Hepatocyte (in vitro differentiated cells): ENCODE results near the gene RSKR. TPM values are rescaled to one million over a fixed set of nuclear protein-coding genes. Genes with fewer than 3 reads are reported as not detected.

Experiments
- DNase-seq: peaks from one replicate; pipeline ENCODE4 v3.0.0-alpha.2; 2016; ENCODE audit warnings: low spot score
- H2AFZ ChIP-seq: fragments of 200-600 bp; sonication (generic); 2 replicates; pipeline ENCODE4 v1.6.0; 2016; ENCODE audit warnings: antibody characterized with exemption, mild to moderate bottlenecking
- H3K27ac ChIP-seq: fragments of 200-600 bp; sonication (generic); 2 replicates; pipeline ENCODE4 v1.5.1; 2016; ENCODE audit warnings: mild to moderate bottlenecking
- H3K27me3 ChIP-seq: fragments of 200-600 bp; sonication (generic); 2 replicates; pipeline ENCODE4 v1.6.1; 2016
- H3K36me3 ChIP-seq: fragments of 200-600 bp; sonication (generic); replicated peaks from 2 replicates; pipeline ENCODE4 v1.5.1; 2016; ENCODE audit warnings: low read depth; ENCODE audit not compliant: insufficient read depth
- H3K4me1 ChIP-seq: fragments of 200-600 bp; sonication (generic); 2 replicates; pipeline ENCODE4 v1.5.1; 2016; ENCODE audit warnings: mild to moderate bottlenecking, moderate library complexity; ENCODE audit not compliant: insufficient read depth
- H3K4me2 ChIP-seq: fragments of 200-600 bp; sonication (generic); 2 replicates; pipeline ENCODE4 v1.6.0; 2016
- H3K4me3 ChIP-seq: fragments of 200-600 bp; sonication (generic); 2 replicates; pipeline ENCODE4 v1.5.1; 2016; ENCODE audit warnings: mild to moderate bottlenecking
- H3K79me2 ChIP-seq: fragments of 200-600 bp; sonication (generic); 2 replicates; pipeline ENCODE4 v1.6.0; 2017; ENCODE audit warnings: mild to moderate bottlenecking
- H3K9me2 ChIP-seq: fragments of 200-600 bp; sonication (generic); replicated peaks from 2 replicates; pipeline ENCODE4 v1.6.0; 2017; ENCODE audit warnings: mild to moderate bottlenecking; ENCODE audit not compliant: insufficient read depth
- H3K9me3 ChIP-seq: fragments of 200-600 bp; sonication (generic); 2 replicates; pipeline ENCODE4 v1.5.1; 2016; ENCODE audit warnings: low read depth, mild to moderate bottlenecking
- H4K20me1 ChIP-seq: fragments of 200-600 bp; sonication (generic); 2 replicates; pipeline ENCODE4 v1.6.0; 2016; ENCODE audit warnings: mild to moderate bottlenecking; ENCODE audit not compliant: insufficient read depth, poor library complexity, severe bottlenecking
- EZH2 ChIP-seq: fragments of 200-600 bp; sonication (generic); IDR thresholded peaks from 2 replicates; pipeline ENCODE4 v1.6.1; 2016; ENCODE audit warnings: antibody characterized with exemption, mild to moderate bottlenecking, borderline replicate concordance
- EZH2phosphoT487 ChIP-seq: fragments of 200-600 bp; sonication (generic); IDR thresholded peaks from one replicate; pipeline ENCODE4 v1.6.1; 2018; ENCODE audit warnings: antibody characterized with exemption, mild to moderate bottlenecking, low read depth, moderate library complexity; ENCODE audit not compliant: unreplicated experiment, severe bottlenecking
- WGBS: methylation state at CpG from one replicate; pipeline ENCODE4 v1.1.6; 2016; ENCODE audit warnings: low lambda C conversion rate; ENCODE audit errors: missing lambda C conversion rate; 5-methylcytosine and 5-hydroxymethylcytosine counted together
- polyA plus RNA-seq: library from polyadenylated mRNA; unstranded; fragments of >200 nt; fragmentation: Nextera tagmentation; extraction: Ambion mirVana; gene quantifications from 2 replicates; pipeline ENCODE4 v1.2.1, GENCODE V29; 2016
- total RNA-seq: library from RNA; depleted of rRNA; stranded (reverse); fragments of >200 nt; gene quantifications from 2 replicates; pipeline ENCODE4 v1.2.3, GENCODE V29; 2014
- TF ChIP-seq, protein P1 (sequence below): fragments of 200-600 bp; sonication (generic); IDR thresholded peaks from 2 replicates; pipeline ENCODE4 v1.5.1; 2016; ENCODE audit warnings: antibody characterized with exemption, mild to moderate bottlenecking; ENCODE audit not compliant: poor library complexity

Gene RSKR
- total and polyA plus RNA-seq, 2 experiments from 2014 or later = 2.2 to 5.3 TPM

DNA sequence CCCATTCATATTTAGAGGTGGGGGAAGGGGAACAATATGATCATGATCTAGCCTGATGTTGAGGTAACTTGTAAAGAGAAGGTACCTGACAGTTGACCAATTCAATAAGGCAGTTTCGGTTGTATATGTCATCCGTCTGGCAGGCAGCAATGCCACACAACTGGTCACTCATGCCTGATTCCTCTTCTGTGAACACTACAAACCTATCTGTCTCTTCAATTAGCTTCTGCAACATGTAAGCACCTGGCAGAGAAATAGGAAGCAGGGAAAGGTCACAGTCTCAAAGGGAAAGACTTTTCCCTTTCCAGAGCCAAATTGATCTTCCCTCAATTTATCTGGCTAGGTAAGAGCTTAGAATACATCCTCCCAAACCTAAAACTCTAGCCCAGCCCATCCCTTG is 10.2 kb upstream of the RSKR start:
- Histone ChIP-seq H3K27me3 (no peaks in the 10 kb centered on the region), H3K27ac (no peak overlapping the region), H4K20me1 (no peaks in the 10 kb centered on the region), H3K4me1 (no peaks in the 10 kb centered on the region), H2AFZ (no peak overlapping the region), H3K4me2 (no peak overlapping the region), H3K9me2 (no peaks in the 10 kb centered on the region), H3K9me3 (no peaks in the 10 kb centered on the region), H3K79me2 (no peaks in the 10 kb centered on the region), H3K4me3 (no peak overlapping the region), H3K36me3 (no peaks in the 10 kb centered on the region)
- TF ChIP-seq EZH2phosphoT487 (no peak), EZH2 (no peak)
- TF ChIP-seq, protein P1, sequence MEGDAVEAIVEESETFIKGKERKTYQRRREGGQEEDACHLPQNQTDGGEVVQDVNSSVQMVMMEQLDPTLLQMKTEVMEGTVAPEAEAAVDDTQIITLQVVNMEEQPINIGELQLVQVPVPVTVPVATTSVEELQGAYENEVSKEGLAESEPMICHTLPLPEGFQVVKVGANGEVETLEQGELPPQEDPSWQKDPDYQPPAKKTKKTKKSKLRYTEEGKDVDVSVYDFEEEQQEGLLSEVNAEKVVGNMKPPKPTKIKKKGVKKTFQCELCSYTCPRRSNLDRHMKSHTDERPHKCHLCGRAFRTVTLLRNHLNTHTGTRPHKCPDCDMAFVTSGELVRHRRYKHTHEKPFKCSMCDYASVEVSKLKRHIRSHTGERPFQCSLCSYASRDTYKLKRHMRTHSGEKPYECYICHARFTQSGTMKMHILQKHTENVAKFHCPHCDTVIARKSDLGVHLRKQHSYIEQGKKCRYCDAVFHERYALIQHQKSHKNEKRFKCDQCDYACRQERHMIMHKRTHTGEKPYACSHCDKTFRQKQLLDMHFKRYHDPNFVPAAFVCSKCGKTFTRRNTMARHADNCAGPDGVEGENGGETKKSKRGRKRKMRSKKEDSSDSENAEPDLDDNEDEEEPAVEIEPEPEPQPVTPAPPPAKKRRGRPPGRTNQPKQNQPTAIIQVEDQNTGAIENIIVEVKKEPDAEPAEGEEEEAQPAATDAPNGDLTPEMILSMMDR = no peak
- DNase-seq = no peak
- WGBS = 94% methylated on average over 2 of the region's 2 CpGs

DNA sequence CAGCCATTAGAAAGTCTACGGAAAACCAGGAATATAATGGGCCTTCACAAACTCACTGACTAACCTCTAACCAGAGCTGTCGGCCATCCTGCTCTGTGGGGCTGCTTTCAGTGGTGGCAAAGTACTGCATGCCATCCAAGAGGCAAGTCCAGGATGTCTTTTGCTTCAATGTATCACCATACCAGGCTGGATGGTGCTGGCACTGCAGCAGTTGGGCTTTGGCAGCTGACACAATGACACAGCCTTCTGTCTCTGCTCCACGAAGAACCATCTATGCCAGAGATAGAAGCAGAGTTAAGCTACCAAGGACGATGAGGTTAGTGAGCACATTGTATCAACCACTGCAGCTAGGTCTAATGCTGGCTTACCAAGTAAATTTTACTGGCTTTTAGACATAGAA is 9.7 kb upstream of the RSKR start:
- TF ChIP-seq, protein P1 = no peak
- TF ChIP-seq EZH2phosphoT487 (no peak), EZH2 (no peak)
- Histone ChIP-seq H2AFZ (no peak overlapping the region), H4K20me1 (no peaks in the 10 kb centered on the region), H3K4me2 (no peak overlapping the region), H3K4me3 (no peak overlapping the region), H3K27me3 (no peaks in the 10 kb centered on the region), H3K27ac (no peak overlapping the region), H3K9me2 (no peaks in the 10 kb centered on the region), H3K9me3 (no peaks in the 10 kb centered on the region), H3K79me2 (no peaks in the 10 kb centered on the region), H3K36me3 (no peaks in the 10 kb centered on the region), H3K4me1 (no peaks in the 10 kb centered on the region)
- WGBS = 91% methylated on average over 4 of the region's 4 CpGs
- no peak for DNase-seq

DNA sequence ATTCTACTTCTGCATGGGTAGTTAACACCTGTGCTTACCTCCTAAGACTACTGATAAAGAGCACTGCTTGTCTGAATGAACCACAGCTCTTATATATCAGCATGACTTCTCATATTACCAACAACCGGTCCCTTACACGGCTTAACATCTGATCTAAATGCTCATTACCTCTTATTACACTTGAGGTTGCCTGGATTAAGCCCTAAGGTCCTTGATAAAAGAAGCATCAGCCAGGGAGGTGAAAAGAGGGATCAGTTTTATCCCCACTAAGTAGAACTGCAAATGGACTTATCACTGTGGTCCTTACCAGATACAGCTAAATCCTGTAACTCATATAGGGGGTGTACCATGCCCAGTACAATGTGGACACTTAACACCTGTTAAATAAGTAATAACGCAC is 8.2 kb upstream of the RSKR start:
- H3K79me2 ChIP-seq = no peaks in the 10 kb centered on the region
- no peaks in the 10 kb centered on the region for H3K9me3 ChIP-seq
- no peaks in the 10 kb centered on the region for H3K36me3 ChIP-seq
- no peak overlapping the region for H3K4me3 ChIP-seq
- 92% methylated on average over 3 of the region's 3 CpGs for WGBS
- H3K4me2 ChIP-seq = no peak overlapping the region
- no peak overlapping the region for H2AFZ ChIP-seq
- H3K27me3 ChIP-seq = no peaks in the 10 kb centered on the region
- no peaks in the 10 kb centered on the region for H4K20me1 ChIP-seq
- H3K9me2 ChIP-seq = no peaks in the 10 kb centered on the region
- no peaks in the 10 kb centered on the region for H3K4me1 ChIP-seq
- no peak for TF ChIP-seq EZH2phosphoT487
- TF ChIP-seq EZH2 = no peak
- TF ChIP-seq, protein P1 = no peak
- no peak for DNase-seq
- no peak overlapping the region for H3K27ac ChIP-seq

DNA sequence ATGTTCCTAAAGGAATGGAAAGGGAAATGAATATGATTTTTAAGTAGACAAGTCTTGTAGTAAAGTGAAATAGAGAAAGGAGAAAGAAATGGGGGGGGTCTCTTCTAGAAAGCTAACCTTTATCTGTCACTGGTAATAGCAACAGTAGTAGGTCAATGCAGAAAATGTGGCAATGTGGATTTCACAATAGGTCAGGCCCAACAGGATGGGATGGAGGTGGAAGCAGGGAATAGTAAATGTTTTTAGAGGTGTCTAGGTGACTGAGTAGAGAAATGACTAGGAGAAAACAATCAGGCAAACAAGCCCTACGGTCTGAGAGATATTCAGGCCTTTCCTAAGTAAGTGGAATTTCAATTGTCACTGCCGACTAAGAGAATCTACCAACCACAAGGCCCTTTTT is 6.0 kb upstream of the RSKR start:
- no peak for DNase-seq
- Histone ChIP-seq H3K4me1 (no peaks in the 10 kb centered on the region), H3K4me3 (no peak overlapping the region), H3K27me3 (no peaks in the 10 kb centered on the region), H3K9me3 (no peaks in the 10 kb centered on the region), H3K27ac (no peak overlapping the region), H3K4me2 (no peak overlapping the region), H2AFZ (no peak overlapping the region), H4K20me1 (no peaks in the 10 kb centered on the region), H3K79me2 (no peaks in the 10 kb centered on the region), H3K36me3 (no peaks in the 10 kb centered on the region), H3K9me2 (no peaks in the 10 kb centered on the region)
- TF ChIP-seq EZH2 = no peak
- no peak for TF ChIP-seq EZH2phosphoT487
- TF ChIP-seq, protein P1 = no peak
- 92% methylated on average over 2 of the region's 2 CpGs for WGBS
